Testis (tissue), 2 donors: Measurements from ENCODE around the gene SMAP2.

Experiments used
- POLR2A ChIP-seq: fragments of 450-650 bp; IDR thresholded peaks from one replicate; pipeline ENCODE4 v1.6.1; 2017; ENCODE audit warnings: antibody characterized with exemption, mild to moderate bottlenecking, moderate library complexity
- TF ChIP-seq, protein P1 (sequence below), 3 experiments: fragments of 450-650 bp in 2 of 3; fragments of 200-600 bp in 1 of 3; sonication (generic) in 1 of 3; IDR thresholded peaks; one replicate each; pipeline ENCODE4 v1.5.1; 2016 to 2019; ENCODE audit warnings: antibody characterized with exemption in 3 of 3, mild to moderate bottlenecking in 2 of 3, moderate library complexity in 1 of 3

DNA sequence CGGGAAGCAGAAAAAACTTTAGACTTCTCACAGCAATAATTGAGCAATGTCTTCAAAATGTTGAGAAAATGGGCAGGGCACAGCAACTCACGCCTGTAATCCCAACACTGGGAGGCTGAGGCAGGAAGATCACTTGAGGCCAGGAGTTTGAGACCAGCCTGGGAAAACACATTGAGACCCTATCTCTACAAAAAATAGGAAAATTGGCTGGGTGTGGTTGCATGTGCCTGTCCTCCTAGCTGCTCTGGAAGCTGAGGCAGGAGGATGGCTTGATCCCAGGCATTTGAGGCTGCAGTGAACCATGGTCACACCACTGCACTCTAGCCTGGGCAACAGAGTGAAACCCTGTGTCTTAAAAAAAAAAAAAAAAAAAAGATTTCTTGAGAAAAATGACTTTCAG is 95.8 kb downstream of the SMAP2 start:
- TF ChIP-seq, protein P1, sequence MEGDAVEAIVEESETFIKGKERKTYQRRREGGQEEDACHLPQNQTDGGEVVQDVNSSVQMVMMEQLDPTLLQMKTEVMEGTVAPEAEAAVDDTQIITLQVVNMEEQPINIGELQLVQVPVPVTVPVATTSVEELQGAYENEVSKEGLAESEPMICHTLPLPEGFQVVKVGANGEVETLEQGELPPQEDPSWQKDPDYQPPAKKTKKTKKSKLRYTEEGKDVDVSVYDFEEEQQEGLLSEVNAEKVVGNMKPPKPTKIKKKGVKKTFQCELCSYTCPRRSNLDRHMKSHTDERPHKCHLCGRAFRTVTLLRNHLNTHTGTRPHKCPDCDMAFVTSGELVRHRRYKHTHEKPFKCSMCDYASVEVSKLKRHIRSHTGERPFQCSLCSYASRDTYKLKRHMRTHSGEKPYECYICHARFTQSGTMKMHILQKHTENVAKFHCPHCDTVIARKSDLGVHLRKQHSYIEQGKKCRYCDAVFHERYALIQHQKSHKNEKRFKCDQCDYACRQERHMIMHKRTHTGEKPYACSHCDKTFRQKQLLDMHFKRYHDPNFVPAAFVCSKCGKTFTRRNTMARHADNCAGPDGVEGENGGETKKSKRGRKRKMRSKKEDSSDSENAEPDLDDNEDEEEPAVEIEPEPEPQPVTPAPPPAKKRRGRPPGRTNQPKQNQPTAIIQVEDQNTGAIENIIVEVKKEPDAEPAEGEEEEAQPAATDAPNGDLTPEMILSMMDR (IDR thresholded peaks at IDR 0.05) = no peak
- TF ChIP-seq POLR2A = no peak
